Panc1 (cell line): ENCODE measurements around the gene WARS2. TPM values are rescaled to one million over a fixed set of nuclear protein-coding genes. Genes with fewer than 3 reads are reported as not detected.

Source experiments
- ATAC-seq: fragments of 200-7000 bp; cut with Tn5 transposase; 2 replicates; pipeline ENCODE4 v1.9.1; 2020; ENCODE audit warnings: mild to moderate bottlenecking, moderate library complexity
- BruUV-seq: library from RNA; stranded (reverse); fragments of 400-500 nt; replicated peaks from 2 replicates; lab custom pipeline; 2021; lab: Mats Ljungman, UMichigan
- CTCF ChIA-PET: fragments of 300-600 bp; sonication (Branson Sonifier 250); formaldehyde crosslinking; loops from one replicate; lab custom pipeline; 2022; ENCODE audit warnings: antibody characterized with exemption; lab: Charles Lee
- POLR2A ChIA-PET: fragments of 300-600 bp; sonication (Branson Sonifier 250); formaldehyde crosslinking; loops from one replicate; lab custom pipeline; 2022; ENCODE audit warnings: antibody characterized with exemption; lab: Charles Lee
- DNase-seq: peaks from one replicate; pipeline ENCODE4 v3.0.0-alpha.2; 2010; ENCODE audit warnings: low read depth, low spot score
- H3K27ac ChIP-seq: 2 replicates; pipeline ENCODE4 v1.5.1; 2011; ENCODE audit warnings: mild to moderate bottlenecking, low read length, inconsistent platforms
- H3K27me3 ChIP-seq: fragments of 200-500 bp; sonication (Bioruptor generic); 2 replicates; pipeline ENCODE4 v1.6.0; 2014; ENCODE audit warnings: low read length, inconsistent platforms; ENCODE audit not compliant: control insufficient read depth, insufficient read depth
- H3K36me3 ChIP-seq: fragments of 200-500 bp; sonication (Bioruptor generic); 2 replicates; pipeline ENCODE4 v1.5.1; 2014; ENCODE audit warnings: inconsistent platforms, mild to moderate bottlenecking, low read length, moderate library complexity; ENCODE audit not compliant: control insufficient read depth, insufficient read depth
- H3K4me1 ChIP-seq: 2 replicates; pipeline ENCODE4 v1.5.1; 2011; ENCODE audit warnings: inconsistent platforms, mild to moderate bottlenecking, low read length, moderate library complexity; ENCODE audit not compliant: control insufficient read depth, insufficient read depth
- H3K4me3 ChIP-seq, 2 experiments: 2 replicates each; pipeline ENCODE4 v1.5.1; 2011 to 2012; ENCODE audit warnings: low read depth in 2 of 2, low read length in 2 of 2, mild to moderate bottlenecking in 2 of 2, inconsistent platforms in 1 of 2, moderate library complexity in 1 of 2
- H3K9me3 ChIP-seq: fragments of 200-500 bp; sonication (Bioruptor generic); 2 replicates; pipeline ENCODE4 v1.5.1; 2014; ENCODE audit warnings: low read depth, mild to moderate bottlenecking, inconsistent platforms, low read length, moderate library complexity; ENCODE audit not compliant: control insufficient read depth, insufficient read depth
- CTCF ChIP-seq: fragments of 450-650 bp; IDR thresholded peaks from 2 replicates; pipeline ENCODE4 v1.5.1; 2017; ENCODE audit warnings: mild to moderate bottlenecking
- POLR2AphosphoS5 ChIP-seq: IDR thresholded peaks from 2 replicates; pipeline ENCODE4 v1.6.1; 2012; ENCODE audit warnings: mild to moderate bottlenecking, low read depth, low read length, moderate library complexity
- REST ChIP-seq, 2 experiments: IDR thresholded peaks; 2 replicates each; pipeline ENCODE4 v1.6.1; 2011 to 2012; ENCODE audit warnings: low read depth in 2 of 2, control low read depth in 1 of 2, low read length in 1 of 2, mild to moderate bottlenecking in 1 of 2, moderate library complexity in 1 of 2; ENCODE audit not compliant: insufficient read depth in 1 of 2
- SIN3A ChIP-seq: IDR thresholded peaks from 2 replicates; pipeline ENCODE4 v1.6.1; 2012; ENCODE audit warnings: low read depth, mild to moderate bottlenecking, low read length, moderate library complexity, borderline replicate concordance; ENCODE audit not compliant: insufficient read depth
- TCF7L2 ChIP-seq: IDR thresholded peaks from 2 replicates; pipeline ENCODE4 v1.6.1; 2011; ENCODE audit warnings: mild to moderate bottlenecking, low read depth, low read length, inconsistent platforms
- in situ Hi-C: cut with HindIII; loops from 2 replicates; pipeline ENCODE4 v1.10.0; 2016; ENCODE audit warnings: low sequenced_read_pairs, low pct_unique_long_range_greater_than_20kb
- intact Hi-C: fragments of 100-400 bp; cut with micrococcal nuclease; formaldehyde crosslinking; loops from one replicate; pipeline ENCODE4 v1.10.0; 2022; ENCODE audit not compliant: unreplicated experiment
- total RNA-seq: library from RNA; stranded (reverse); gene quantifications from one replicate; pipeline ENCODE4 v1.2.1, GENCODE V29; 2021; ENCODE audit not compliant: unreplicated experiment

WARS2 gene
- total RNA-seq, 1 experiment from 2014 or later: 6.6 TPM

- no peak overlapping the region for H3K27ac ChIP-seq
- H3K36me3 ChIP-seq: no peaks in the 10 kb centered on the region
- no peak overlapping the region for H3K4me3 ChIP-seq
- POLR2A ChIA-PET: no interaction called here
- BruUV-seq: no TSS peak
- no peaks in the 10 kb centered on the region; the same call in 1 of the 2 replicates for H3K27me3 ChIP-seq
- intact Hi-C loops (loop anchor here (10.0 kb wide), 1 partner anchor 847 kb away; no protein-coding TSS in a partner anchor), in situ Hi-C loops (no loop called here)
- no peaks in the 10 kb centered on the region for H3K4me1 ChIP-seq
- DNase-seq (no peak), ATAC-seq (no peak)
- no peak for TF ChIP-seq SIN3A
- no peak for TF ChIP-seq POLR2AphosphoS5
- TF ChIP-seq REST (IDR thresholded peaks at IDR 0.05; ENCODE audit: insufficient read depth in 1 of 2, low read depth in 2 of 2, low read length in 1 of 2): no peak
- no peak for TF ChIP-seq TCF7L2
- TF ChIP-seq CTCF: no peak
- no peaks in the 10 kb centered on the region for H3K9me3 ChIP-seq
- CTCF ChIA-PET: no interaction called here
Measured at GRCh38 chr1:119002028-119002686, 138.3 kb downstream of the WARS2 start.

GRCh38 chr1:119001181-119002027 lies 139.0 kb downstream of the WARS2 start:
- DNase-seq (no peak), ATAC-seq (no peak)
- Histone ChIP-seq H3K27ac (no peak overlapping the region), H3K27me3 (no peaks in the 10 kb centered on the region; the same call in 1 of the 2 replicates), H3K4me3 (no peak overlapping the region), H3K4me1 (no peaks in the 10 kb centered on the region), H3K9me3 (no peaks in the 10 kb centered on the region), H3K36me3 (no peaks in the 10 kb centered on the region)
- intact Hi-C loops (loop anchor here (10.0 kb wide), 1 partner anchor 847 kb away; no protein-coding TSS in a partner anchor), in situ Hi-C loops (no loop called here)
- POLR2A ChIA-PET: no interaction called here
- TF ChIP-seq POLR2AphosphoS5 (no peak), CTCF (no peak), SIN3A (no peak), TCF7L2 (no peak), REST (IDR thresholded peaks at IDR 0.05; ENCODE audit: insufficient read depth in 1 of 2, low read depth in 2 of 2, low read length in 1 of 2) (no peak)
- CTCF ChIA-PET: no interaction called here
- BruUV-seq: no TSS peak
